ENCODE data around the gene TTC16.

Gene TTC16

GRCh38 chr9:127698386-127698785, 17.5 kb upstream of the TTC16 start:
- no peaks in the 10 kb centered on the region for H3K27me3 ChIP-seq (ENCODE audit: control insufficient read depth in 1 of 2, insufficient read depth in 2 of 2, low read length in 2 of 2)
- H3K4me3 ChIP-seq (ENCODE audit: low read length in 2 of 2), result no peak overlapping the region
- peak overlapping the region; percentile 66 for H3K27ac ChIP-seq (ENCODE audit: low read length)
- peaks cover 12% of the 10 kb centered on the region for H3K4me1 ChIP-seq (ENCODE audit: control insufficient read depth, insufficient read depth, low read length)
- no peaks in the 10 kb centered on the region for H3K9me3 ChIP-seq (ENCODE audit: control insufficient read depth in 2 of 2, low read length in 2 of 2)
- H3K9ac ChIP-seq (ENCODE audit: low read length in 2 of 2), result no peak overlapping the region
- H3K36me3 ChIP-seq (ENCODE audit: control insufficient read depth in 2 of 2, insufficient read depth in 2 of 2, low read length in 2 of 2), result peaks cover 0 to 2% of the 10 kb centered on the region in 2 donors

GRCh38 chr9:127698985-127699670, 16.8 kb upstream of the TTC16 start:
- H3K9ac ChIP-seq (ENCODE audit: low read length in 2 of 2), result peak overlapping the region in 1 of 2 donors; percentile 58

GRCh38 chr9:127700140-127700539, 15.7 kb upstream of the TTC16 start:
- H3K36me3 ChIP-seq (ENCODE audit: control insufficient read depth in 2 of 2, insufficient read depth in 2 of 2, low read length in 2 of 2), result no peaks in the 10 kb centered on the region
- no peak overlapping the region for H3K4me3 ChIP-seq (ENCODE audit: low read length in 2 of 2)
- peak overlapping the region; percentile 66 for H3K27ac ChIP-seq (ENCODE audit: low read length)
- H3K4me1 ChIP-seq (ENCODE audit: control insufficient read depth, insufficient read depth, low read length), result peaks cover 12% of the 10 kb centered on the region
- no peaks in the 10 kb centered on the region for H3K9me3 ChIP-seq (ENCODE audit: control insufficient read depth in 2 of 2, low read length in 2 of 2)
- H3K27me3 ChIP-seq (ENCODE audit: control insufficient read depth in 1 of 2, insufficient read depth in 2 of 2, low read length in 2 of 2), result no peaks in the 10 kb centered on the region
- H3K9ac ChIP-seq (ENCODE audit: low read length in 2 of 2), result no peak overlapping the region

More at GRCh38 chr9:127698985-127699670, 16.8 kb upstream of the TTC16 start:
- Histone ChIP-seq H3K4me3 (ENCODE audit: low read length in 2 of 2) (peak overlapping the region; percentile 51 to 72), H3K9me3 (ENCODE audit: control insufficient read depth in 2 of 2, low read length in 2 of 2) (no peaks in the 10 kb centered on the region), H3K27me3 (ENCODE audit: control insufficient read depth in 1 of 2, insufficient read depth in 2 of 2, low read length in 2 of 2) (no peaks in the 10 kb centered on the region), H3K4me1 (ENCODE audit: control insufficient read depth, insufficient read depth, low read length) (peaks cover 12% of the 10 kb centered on the region), H3K36me3 (ENCODE audit: control insufficient read depth in 2 of 2, insufficient read depth in 2 of 2, low read length in 2 of 2) (no peaks in the 10 kb centered on the region), H3K27ac (ENCODE audit: low read length) (peak overlapping the region; percentile 66)

- peak overlapping the region; percentile 66 for H3K27ac ChIP-seq (ENCODE audit: low read length)
- no peak overlapping the region for H3K9ac ChIP-seq (ENCODE audit: low read length in 2 of 2)
Measured at GRCh38 chr9:127700594-127701255, 15.2 kb upstream of the TTC16 start.

GRCh38 chr9:127703289-127703946, 12.5 kb upstream of the TTC16 start:
- H3K27ac ChIP-seq (ENCODE audit: low read length), result no peak overlapping the region
- peaks cover 12% of the 10 kb centered on the region for H3K4me1 ChIP-seq (ENCODE audit: control insufficient read depth, insufficient read depth, low read length)
- H3K9ac ChIP-seq (ENCODE audit: low read length in 2 of 2), result no peak overlapping the region
- no peak overlapping the region for H3K4me3 ChIP-seq (ENCODE audit: low read length in 2 of 2)
- H3K9me3 ChIP-seq (ENCODE audit: control insufficient read depth in 2 of 2, low read length in 2 of 2), result no peaks in the 10 kb centered on the region
- H3K27me3 ChIP-seq (ENCODE audit: control insufficient read depth in 1 of 2, insufficient read depth in 2 of 2, low read length in 2 of 2), result peaks cover 0 to 2% of the 10 kb centered on the region in 2 donors
- H3K36me3 ChIP-seq (ENCODE audit: control insufficient read depth in 2 of 2, insufficient read depth in 2 of 2, low read length in 2 of 2), result no peaks in the 10 kb centered on the region

More at GRCh38 chr9:127700594-127701255, 15.2 kb upstream of the TTC16 start:
- Histone ChIP-seq H3K4me3 (ENCODE audit: low read length in 2 of 2) (no peak overlapping the region), H3K36me3 (ENCODE audit: control insufficient read depth in 2 of 2, insufficient read depth in 2 of 2, low read length in 2 of 2) (no peaks in the 10 kb centered on the region), H3K27me3 (ENCODE audit: control insufficient read depth in 1 of 2, insufficient read depth in 2 of 2, low read length in 2 of 2) (peaks cover 0 to 2% of the 10 kb centered on the region in 2 donors), H3K4me1 (ENCODE audit: control insufficient read depth, insufficient read depth, low read length) (peaks cover 12% of the 10 kb centered on the region), H3K9me3 (ENCODE audit: control insufficient read depth in 2 of 2, low read length in 2 of 2) (no peaks in the 10 kb centered on the region)

- Histone ChIP-seq H3K27ac (ENCODE audit: low read length) (no peak overlapping the region), H3K27me3 (ENCODE audit: control insufficient read depth in 1 of 2, insufficient read depth in 2 of 2, low read length in 2 of 2) (peaks cover 0 to 2% of the 10 kb centered on the region in 2 donors), H3K9me3 (ENCODE audit: control insufficient read depth in 2 of 2, low read length in 2 of 2) (no peaks in the 10 kb centered on the region), H3K4me1 (ENCODE audit: control insufficient read depth, insufficient read depth, low read length) (no peaks in the 10 kb centered on the region), H3K4me3 (ENCODE audit: low read length in 2 of 2) (no peak overlapping the region), H3K9ac (ENCODE audit: low read length in 2 of 2) (no peak overlapping the region), H3K36me3 (ENCODE audit: control insufficient read depth in 2 of 2, insufficient read depth in 2 of 2, low read length in 2 of 2) (no peaks in the 10 kb centered on the region)
Measured at GRCh38 chr9:127705577-127706379, 10.1 kb upstream of the TTC16 start.

GRCh38 chr9:127706836-127707241, 9.0 kb upstream of the TTC16 start, which contains the start of gene CFAP157:
TSS of gene CFAP157 (plus strand) at chr9:127706988. CDS start at chr9:127707032, 44 bp downstream.
- H3K27me3 ChIP-seq (ENCODE audit: control insufficient read depth in 1 of 2, insufficient read depth in 2 of 2, low read length in 2 of 2), result peaks cover 0 to 2% of the 10 kb centered on the region in 2 donors
- no peak within 1 kb of the TSS for H3K4me3 ChIP-seq (ENCODE audit: low read length in 2 of 2)
- H3K4me1 ChIP-seq (ENCODE audit: control insufficient read depth, insufficient read depth, low read length), result no peaks in the 10 kb centered on the region
- no peaks in the 10 kb centered on the region for H3K36me3 ChIP-seq (ENCODE audit: control insufficient read depth in 2 of 2, insufficient read depth in 2 of 2, low read length in 2 of 2)
- no peak within 1 kb of the TSS for H3K9ac ChIP-seq (ENCODE audit: low read length in 2 of 2)
- H3K9me3 ChIP-seq (ENCODE audit: control insufficient read depth in 2 of 2, low read length in 2 of 2), result no peaks in the 10 kb centered on the region
- H3K27ac ChIP-seq (ENCODE audit: low read length), result no peak within 1 kb of the TSS

- Histone ChIP-seq H3K9me3 (ENCODE audit: control insufficient read depth in 2 of 2, low read length in 2 of 2) (no peaks in the 10 kb centered on the region), H3K9ac (ENCODE audit: low read length in 2 of 2) (no peak overlapping the region), H3K27me3 (ENCODE audit: control insufficient read depth in 1 of 2, insufficient read depth in 2 of 2, low read length in 2 of 2) (peaks cover 0 to 2% of the 10 kb centered on the region in 2 donors), H3K4me1 (ENCODE audit: control insufficient read depth, insufficient read depth, low read length) (no peaks in the 10 kb centered on the region), H3K4me3 (ENCODE audit: low read length in 2 of 2) (no peak overlapping the region), H3K27ac (ENCODE audit: low read length) (no peak overlapping the region), H3K36me3 (ENCODE audit: control insufficient read depth in 2 of 2, insufficient read depth in 2 of 2, low read length in 2 of 2) (no peaks in the 10 kb centered on the region)
Measured at GRCh38 chr9:127707766-127708165, 8.1 kb upstream of the TTC16 start.

- no peak overlapping the region for H3K4me3 ChIP-seq (ENCODE audit: low read length in 2 of 2)
- H3K36me3 ChIP-seq (ENCODE audit: control insufficient read depth in 2 of 2, insufficient read depth in 2 of 2, low read length in 2 of 2), result no peaks in the 10 kb centered on the region
- H3K9ac ChIP-seq (ENCODE audit: low read length in 2 of 2), result no peak overlapping the region
- H3K27ac ChIP-seq (ENCODE audit: low read length), result no peak overlapping the region
- peaks cover 2% of the 10 kb centered on the region for H3K4me1 ChIP-seq (ENCODE audit: control insufficient read depth, insufficient read depth, low read length)
- H3K27me3 ChIP-seq (ENCODE audit: control insufficient read depth in 1 of 2, insufficient read depth in 2 of 2, low read length in 2 of 2), result peaks cover 0 to 2% of the 10 kb centered on the region in 2 donors
- H3K9me3 ChIP-seq (ENCODE audit: control insufficient read depth in 2 of 2, low read length in 2 of 2), result no peaks in the 10 kb centered on the region
Measured at GRCh38 chr9:127708952-127709587, 6.8 kb upstream of the TTC16 start.
